H9 (cell line): ENCODE data around the gene LRP8. TPM values are rescaled to one million over a fixed set of nuclear protein-coding genes. Genes with fewer than 3 reads are reported as not detected.

ENCODE experiments used
- DNase-seq: peaks from one replicate; pipeline ENCODE4 v3.0.0-alpha.2; 2017
- H2AFZ ChIP-seq: one replicate; pipeline ENCODE4 v1.6.1; 2013; ENCODE audit warnings: mild to moderate bottlenecking, low read length, control low read depth, moderate library complexity
- H2AK5ac ChIP-seq: 2 replicates; pipeline ENCODE4 v1.6.1; 2013; ENCODE audit warnings: low read length, control low read depth, mixed read lengths; ENCODE audit not compliant: insufficient read length
- H2BK120ac ChIP-seq: one replicate; pipeline ENCODE4 v1.6.1; 2013; ENCODE audit warnings: low read depth, mild to moderate bottlenecking, low read length, control low read depth, inconsistent platforms; ENCODE audit not compliant: poor library complexity, severe bottlenecking
- H2BK12ac ChIP-seq: 2 replicates; pipeline ENCODE4 v1.6.1; 2013; ENCODE audit warnings: low read length, control low read depth, mixed read lengths, low read depth; ENCODE audit not compliant: insufficient read length
- H2BK15ac ChIP-seq: 2 replicates; pipeline ENCODE4 v1.6.1; 2013; ENCODE audit warnings: low read depth, low read length, control low read depth
- H2BK20ac ChIP-seq: one replicate; pipeline ENCODE4 v1.6.1; 2013; ENCODE audit warnings: low read depth, mild to moderate bottlenecking, low read length, control low read depth, inconsistent platforms; ENCODE audit not compliant: poor library complexity, severe bottlenecking
- H2BK5ac ChIP-seq: 2 replicates; pipeline ENCODE4 v1.6.1; 2013; ENCODE audit warnings: low read length, control low read depth, mixed read lengths; ENCODE audit not compliant: insufficient read length
- H3K14ac ChIP-seq: 2 replicates; pipeline ENCODE4 v1.6.1; 2013; ENCODE audit warnings: low read length, control low read depth; ENCODE audit not compliant: insufficient read depth
- H3K18ac ChIP-seq: 2 replicates; pipeline ENCODE4 v1.6.1; 2013; ENCODE audit warnings: low read depth, mild to moderate bottlenecking, mixed read lengths, low read length, control low read depth; ENCODE audit not compliant: insufficient read length
- H3K23ac ChIP-seq: 2 replicates; pipeline ENCODE4 v1.6.1; 2013; ENCODE audit warnings: low read length, control low read depth, mixed read lengths, low read depth; ENCODE audit not compliant: insufficient read length
- H3K23me2 ChIP-seq: 2 replicates; pipeline ENCODE4 v1.6.1; 2013; ENCODE audit warnings: low read depth, mild to moderate bottlenecking, mixed read lengths, low read length, control low read depth; ENCODE audit not compliant: insufficient read length, poor library complexity, severe bottlenecking
- H3K27ac ChIP-seq: 2 replicates; pipeline ENCODE4 v1.5.1; 2013; ENCODE audit warnings: low read length, control low read depth, mixed read lengths, low read depth; ENCODE audit not compliant: insufficient read length
- H3K27me3 ChIP-seq: 2 replicates; pipeline ENCODE4 v1.6.1; 2013; ENCODE audit warnings: low read length, control low read depth, inconsistent platforms; ENCODE audit not compliant: insufficient read depth
- H3K4ac ChIP-seq: 2 replicates; pipeline ENCODE4 v1.6.1; 2013; ENCODE audit warnings: low read depth, mild to moderate bottlenecking, control low read depth, inconsistent platforms, low read length, moderate library complexity
- H3K4me1 ChIP-seq: 2 replicates; pipeline ENCODE4 v1.6.1; 2013; ENCODE audit warnings: low read length, control low read depth, inconsistent platforms; ENCODE audit not compliant: insufficient read depth
- H3K4me2 ChIP-seq: 2 replicates; pipeline ENCODE4 v1.6.1; 2013; ENCODE audit warnings: low read length, control low read depth, mixed read lengths; ENCODE audit not compliant: insufficient read length, insufficient read depth
- H3K56ac ChIP-seq: 2 replicates; pipeline ENCODE4 v1.6.1; 2013; ENCODE audit warnings: low read depth, mild to moderate bottlenecking, mixed read lengths, low read length, control low read depth; ENCODE audit not compliant: insufficient read length
- H3K79me1 ChIP-seq: 2 replicates; pipeline ENCODE4 v1.6.1; 2013; ENCODE audit warnings: low read depth, mild to moderate bottlenecking, moderate library complexity, low read length, control low read depth, inconsistent platforms; ENCODE audit not compliant: insufficient read depth, poor library complexity, severe bottlenecking
- H3K79me2 ChIP-seq: 2 replicates; pipeline ENCODE4 v1.6.1; 2013; ENCODE audit warnings: low read length, control low read depth, inconsistent platforms; ENCODE audit not compliant: insufficient read depth
- H3K9ac ChIP-seq: 2 replicates; pipeline ENCODE4 v1.6.1; 2013; ENCODE audit warnings: low read length, control low read depth, mixed read lengths; ENCODE audit not compliant: insufficient read length; ENCODE audit errors: extremely low read depth
- H3K9me3 ChIP-seq: one replicate; pipeline ENCODE4 v1.6.1; 2013; ENCODE audit warnings: low read depth, low read length, inconsistent platforms; ENCODE audit not compliant: control insufficient read depth
- H3T11ph ChIP-seq: one replicate; pipeline ENCODE4 v1.6.1; 2013; ENCODE audit warnings: mild to moderate bottlenecking, low read length, control low read depth, inconsistent platforms
- H4K20me1 ChIP-seq: one replicate; pipeline ENCODE4 v1.6.1; 2013; ENCODE audit not compliant: control insufficient read depth, insufficient read length, insufficient read depth
- H4K5ac ChIP-seq: 2 replicates; pipeline ENCODE4 v1.6.1; 2013; ENCODE audit warnings: low read depth, mild to moderate bottlenecking, mixed read lengths, low read length, control low read depth; ENCODE audit not compliant: insufficient read length
- H4K8ac ChIP-seq: replicated peaks from 2 replicates; pipeline ENCODE4 v1.6.1; 2013; ENCODE audit warnings: low read length, control low read depth, mixed read lengths, low read depth; ENCODE audit not compliant: insufficient read length
- H4K91ac ChIP-seq: 2 replicates; pipeline ENCODE4 v1.6.1; 2013; ENCODE audit warnings: low read depth, mild to moderate bottlenecking, moderate library complexity, mixed read lengths, low read length, control low read depth; ENCODE audit not compliant: insufficient read length
- H3K27ac Mint-ChIP-seq, 3 experiments: 2 replicates in 2 of 3; 3 replicates in 1 of 3; pipeline ENCODE4 v1.8.0; 2020 to 2021; ENCODE audit warnings: mixed read lengths in 3 of 3, mild to moderate bottlenecking in 1 of 3, moderate library complexity in 1 of 3
- H3K27me3 Mint-ChIP-seq: 2 replicates; pipeline ENCODE4 v1.8.0; 2021; ENCODE audit warnings: low read depth, mild to moderate bottlenecking, moderate library complexity, mixed read lengths
- H3K36me3 Mint-ChIP-seq, 3 experiments: 2 replicates in 2 of 3; 3 replicates in 1 of 3; pipeline ENCODE4 v1.8.0; 2020 to 2021; ENCODE audit warnings: low read depth in 3 of 3, mixed read lengths in 3 of 3; ENCODE audit not compliant: insufficient read depth in 1 of 3
- H3K4me1 Mint-ChIP-seq, 2 experiments: 2 replicates each; pipeline ENCODE4 v1.8.0; 2020; ENCODE audit warnings: mixed read lengths in 2 of 2
- H3K4me3 Mint-ChIP-seq, 2 experiments: 2 replicates in 1 of 2; 3 replicates in 1 of 2; pipeline ENCODE4 v1.8.0; 2020 to 2021; ENCODE audit warnings: mild to moderate bottlenecking in 2 of 2, mixed read lengths in 2 of 2, moderate library complexity in 1 of 2
- H3K9me3 Mint-ChIP-seq, 2 experiments: 2 replicates in 1 of 2; 3 replicates in 1 of 2; pipeline ENCODE4 v1.8.0; 2020; ENCODE audit warnings: mild to moderate bottlenecking in 2 of 2, mixed read lengths in 2 of 2, moderate library complexity in 1 of 2
- WGBS: extraction: QIAGEN DNeasy Blood & Tissue Kit; methylation state at CpG from one replicate; pipeline ENCODE4 v1.1.7; 2013; ENCODE audit warnings: missing lambda C conversion rate, low lambda C conversion rate, mixed read lengths; ENCODE audit not compliant: insufficient read length; ENCODE audit errors: extremely low coverage; 5-methylcytosine and 5-hydroxymethylcytosine counted together
- total RNA-seq: library from RNA; stranded (reverse); gene quantifications from 2 replicates; pipeline ENCODE4 v1.2.1, GENCODE V29; 2021
- TF ChIP-seq, protein P1 (sequence below): fragments of 200-600 bp; sonication (generic); conservative IDR thresholded peaks from 3 replicates; pipeline ENCODE4 v1.8.0; 2021; ENCODE audit warnings: antibody characterized with exemption, mild to moderate bottlenecking

The LRP8 gene
- total RNA-seq, 1 experiment from 2014 or later, result 78.6 TPM

GRCh38 chr1:53273526-53273925, 54.3 kb downstream of the LRP8 start:
- no peak overlapping the region for H3K4me3 Mint-ChIP-seq
- H3K27ac Mint-ChIP-seq, result peak overlapping the region in 2 of 3 experiments; percentile 76 to 87; a peak in 4 of 7 replicates
- no peaks in the 10 kb centered on the region for H3K9me3 Mint-ChIP-seq
- H4K91ac ChIP-seq, result no peak overlapping the region
- peaks cover 47 to 81% (median 71%) of the 10 kb centered on the region in 3 experiments for H3K36me3 Mint-ChIP-seq
- H4K20me1 ChIP-seq, result no peaks in the 10 kb centered on the region
- H3K9ac ChIP-seq, result no peak overlapping the region
- H2BK120ac ChIP-seq, result no peak overlapping the region
- H4K8ac ChIP-seq, result no peak overlapping the region
- no peak overlapping the region for H3T11ph ChIP-seq
- no peak overlapping the region for H3K23ac ChIP-seq
- no peak overlapping the region for H2AK5ac ChIP-seq
- peaks cover 2% of the 10 kb centered on the region for H3K23me2 ChIP-seq
- DNase-seq, result no peak
- H3K4me2 ChIP-seq, result no peak overlapping the region
- no peak overlapping the region for H2BK15ac ChIP-seq
- TF ChIP-seq, protein P1, sequence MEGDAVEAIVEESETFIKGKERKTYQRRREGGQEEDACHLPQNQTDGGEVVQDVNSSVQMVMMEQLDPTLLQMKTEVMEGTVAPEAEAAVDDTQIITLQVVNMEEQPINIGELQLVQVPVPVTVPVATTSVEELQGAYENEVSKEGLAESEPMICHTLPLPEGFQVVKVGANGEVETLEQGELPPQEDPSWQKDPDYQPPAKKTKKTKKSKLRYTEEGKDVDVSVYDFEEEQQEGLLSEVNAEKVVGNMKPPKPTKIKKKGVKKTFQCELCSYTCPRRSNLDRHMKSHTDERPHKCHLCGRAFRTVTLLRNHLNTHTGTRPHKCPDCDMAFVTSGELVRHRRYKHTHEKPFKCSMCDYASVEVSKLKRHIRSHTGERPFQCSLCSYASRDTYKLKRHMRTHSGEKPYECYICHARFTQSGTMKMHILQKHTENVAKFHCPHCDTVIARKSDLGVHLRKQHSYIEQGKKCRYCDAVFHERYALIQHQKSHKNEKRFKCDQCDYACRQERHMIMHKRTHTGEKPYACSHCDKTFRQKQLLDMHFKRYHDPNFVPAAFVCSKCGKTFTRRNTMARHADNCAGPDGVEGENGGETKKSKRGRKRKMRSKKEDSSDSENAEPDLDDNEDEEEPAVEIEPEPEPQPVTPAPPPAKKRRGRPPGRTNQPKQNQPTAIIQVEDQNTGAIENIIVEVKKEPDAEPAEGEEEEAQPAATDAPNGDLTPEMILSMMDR, result no peak
- no peak overlapping the region for H3K18ac ChIP-seq
- no peaks in the 10 kb centered on the region for H3K4me1 Mint-ChIP-seq
- no peak overlapping the region for H3K56ac ChIP-seq
- no peak overlapping the region for H2BK20ac ChIP-seq
- no peaks in the 10 kb centered on the region; the same call in 1 of the 2 replicates for H3K27me3 Mint-ChIP-seq
- H3K79me2 ChIP-seq, result no peaks in the 10 kb centered on the region
- no peaks in the 10 kb centered on the region for H3K4me1 ChIP-seq
- H2BK12ac ChIP-seq, result no peak overlapping the region
- H3K4ac ChIP-seq, result no peak overlapping the region
- WGBS, result no CpG with 5 or more reads among the region's 2 CpGs
- H3K79me1 ChIP-seq, result no peaks in the 10 kb centered on the region
- H4K5ac ChIP-seq, result no peak overlapping the region
- no peaks in the 10 kb centered on the region for H3K27me3 ChIP-seq
- no peaks in the 10 kb centered on the region for H3K9me3 ChIP-seq
- no peak overlapping the region for H3K27ac ChIP-seq
- H3K14ac ChIP-seq, result no peak overlapping the region
- no peak overlapping the region for H2AFZ ChIP-seq
- H2BK5ac ChIP-seq, result no peak overlapping the region
